GM04504 (cell line): ENCODE data around the gene ATAT1.
A peak's percentile ranks its signal among the peaks of the same experiment; 100 is the strongest.

ENCODE experiments used
- DNase-seq: peaks from one replicate; pipeline ENCODE4 v3.0.0-alpha.2; 2012; ENCODE audit warnings: low read depth

ATAT1 gene

DNA sequence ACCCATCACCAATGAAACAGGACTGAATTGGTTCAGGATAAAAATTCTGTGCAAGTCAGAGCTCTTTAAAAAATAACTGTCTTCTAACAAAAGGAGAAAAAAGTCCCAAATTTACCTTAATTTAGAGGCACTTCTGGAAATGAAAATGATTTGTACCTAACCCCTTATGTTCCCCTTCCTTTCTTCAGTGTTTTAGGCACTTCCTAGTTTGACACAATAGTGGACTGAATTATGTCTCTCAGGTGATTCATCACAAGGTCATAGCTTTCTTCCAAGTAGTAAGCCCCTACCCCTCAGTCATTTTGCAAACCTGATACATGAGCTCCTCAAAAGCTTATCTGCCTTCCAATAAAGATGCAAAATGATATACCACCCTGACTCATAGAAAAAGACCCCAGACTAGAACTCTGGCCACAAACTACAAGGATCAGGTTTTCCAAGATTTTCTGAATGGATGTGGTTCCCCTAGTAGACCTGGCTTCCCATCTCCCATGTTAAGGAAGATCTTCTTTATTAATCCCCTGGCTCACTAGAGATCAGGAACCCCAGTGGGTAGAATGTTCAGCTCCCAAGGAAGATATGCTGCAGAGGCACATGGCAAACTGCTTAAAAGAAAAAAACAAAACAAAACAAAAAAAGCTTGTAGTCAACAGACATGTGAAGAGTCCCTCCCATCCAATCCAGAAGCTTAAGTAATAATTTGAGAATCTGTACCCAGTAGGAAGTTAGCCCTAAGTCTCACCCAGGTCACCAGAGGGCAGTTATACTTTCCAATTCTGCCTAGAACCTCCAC lies 13.2 kb upstream of the ATAT1 start:
- no peak for DNase-seq

DNA sequence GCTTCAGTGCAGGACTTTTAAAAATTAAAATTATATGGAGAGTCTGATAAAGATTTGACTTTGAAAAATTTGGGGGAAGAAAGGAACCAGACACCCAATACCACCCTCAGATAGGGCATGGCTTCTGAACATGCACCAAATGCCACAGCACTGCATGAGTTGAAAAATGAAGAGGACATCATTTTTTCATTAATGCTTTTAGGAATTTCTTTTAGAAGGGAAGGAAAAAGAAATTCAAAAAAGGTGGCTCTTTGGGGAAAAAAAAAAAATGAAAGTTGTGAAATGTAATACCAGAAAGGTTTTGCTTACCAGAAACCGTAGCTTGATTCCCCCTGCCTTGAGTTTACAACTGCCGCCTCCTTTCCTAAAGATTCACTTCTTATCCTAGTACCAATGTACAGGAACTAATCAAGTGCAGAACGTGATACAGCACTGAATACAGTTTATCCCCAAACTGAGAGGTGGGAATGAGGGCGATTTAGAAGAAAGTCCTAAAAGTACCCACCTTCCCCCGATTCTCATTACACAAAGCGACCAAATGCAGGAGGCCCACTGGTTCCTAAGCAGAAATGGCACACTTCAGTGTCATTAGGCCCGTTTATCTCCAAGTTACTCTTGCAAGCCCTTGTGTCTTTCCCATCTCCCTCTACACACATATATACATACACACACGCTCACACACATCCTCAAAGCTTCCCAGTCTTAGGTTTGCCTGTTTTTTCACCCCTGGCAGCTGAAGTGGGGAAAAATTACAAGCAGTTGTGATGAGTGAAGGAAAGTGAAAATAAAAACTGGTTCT lies 12.4 kb upstream of the ATAT1 start:
- DNase-seq, result no peak

DNA sequence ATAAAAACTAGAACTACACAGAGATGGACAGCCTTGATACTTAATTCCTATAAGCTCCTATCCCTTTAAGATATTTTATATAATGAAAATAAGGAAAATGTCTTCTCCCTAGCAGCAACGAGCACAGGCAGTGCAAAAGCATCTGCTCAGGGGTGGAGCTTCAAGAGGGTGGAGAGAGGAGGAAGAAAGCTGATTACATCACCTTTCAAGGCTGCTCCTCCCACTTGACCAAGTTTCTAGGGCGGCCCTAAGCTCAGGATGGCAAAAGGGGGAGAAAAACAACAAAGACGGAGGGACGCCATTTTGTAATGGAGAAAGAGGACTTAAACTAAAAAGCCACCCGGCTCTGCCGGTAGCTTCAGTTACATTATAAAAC lies 11.8 kb upstream of the ATAT1 start:
- peak; percentile 96 for DNase-seq

DNA sequence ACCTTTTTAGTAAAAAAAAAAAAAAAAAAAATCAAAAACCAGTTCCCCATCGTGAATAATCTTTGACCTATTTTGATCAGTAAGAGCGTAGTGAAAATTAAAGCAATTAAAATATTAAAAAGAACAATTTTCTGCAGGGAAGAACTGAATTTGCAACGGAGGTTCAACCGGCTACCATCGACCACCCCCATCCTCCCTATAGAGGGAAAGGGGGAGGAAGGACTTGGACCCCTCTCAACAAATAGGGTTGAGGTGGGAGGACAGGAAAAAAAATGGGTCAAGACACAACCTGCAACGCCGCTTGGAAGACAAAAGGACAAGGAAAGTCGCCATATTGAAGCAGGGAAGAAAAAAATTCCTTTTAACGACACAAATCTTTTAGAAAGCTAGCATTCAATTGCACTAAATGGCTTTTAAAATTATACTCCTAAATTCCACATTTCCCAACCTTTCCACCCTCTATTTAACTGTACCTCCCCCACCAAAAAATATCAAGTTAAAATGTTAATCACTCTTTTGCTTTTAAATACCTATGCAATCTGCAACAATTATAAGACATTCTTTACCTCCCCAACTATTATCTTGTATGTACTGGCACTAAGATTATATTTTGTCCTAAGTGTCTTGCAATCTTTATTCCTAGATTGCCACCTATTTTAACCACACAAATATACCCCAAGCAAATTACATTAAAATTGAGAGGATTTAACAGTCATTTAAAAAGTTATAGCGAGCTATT lies 11.3 kb upstream of the ATAT1 start:
- peak; percentile 69 for DNase-seq

DNA sequence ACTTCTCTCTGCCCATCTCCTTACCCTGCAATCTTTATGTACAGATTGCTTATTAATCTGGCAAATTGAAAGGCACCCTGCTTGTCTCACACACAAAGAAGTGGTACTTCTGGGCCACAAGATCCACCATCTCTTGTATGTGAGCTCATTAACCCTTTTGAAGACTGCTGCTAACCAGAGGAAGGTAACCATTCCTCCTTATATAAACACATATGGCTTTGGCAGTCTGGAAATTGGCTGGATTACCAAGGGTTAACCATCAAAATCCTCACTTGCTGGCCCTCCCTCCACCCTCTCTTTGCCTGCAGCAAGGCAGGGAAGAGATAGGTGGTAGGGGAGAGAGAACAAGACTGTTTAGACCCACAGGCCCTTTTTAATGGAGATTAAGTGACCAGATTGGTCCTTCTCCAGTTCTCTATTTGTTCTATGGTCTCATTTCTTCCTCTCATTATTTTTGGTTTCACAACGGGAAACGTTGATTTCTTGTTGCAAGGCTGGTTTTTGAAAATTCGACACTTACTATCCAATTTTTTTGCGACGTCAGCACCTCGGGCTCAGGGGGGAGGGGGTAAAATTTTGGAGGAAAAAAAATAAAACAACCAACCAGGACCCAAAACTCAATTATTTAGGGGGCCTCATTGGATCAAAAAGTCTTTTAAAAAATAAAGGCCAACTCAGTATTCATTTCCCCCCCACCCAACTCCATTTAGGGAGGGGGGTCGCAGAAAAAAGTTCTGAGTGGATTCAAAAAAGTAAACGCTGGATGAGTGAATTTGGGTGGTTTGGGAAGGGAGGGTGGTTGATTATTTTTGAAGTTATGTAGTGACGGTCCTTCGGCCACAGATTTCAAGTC lies 10.5 kb upstream of the ATAT1 start:
- DNase-seq, result no peak

DNA sequence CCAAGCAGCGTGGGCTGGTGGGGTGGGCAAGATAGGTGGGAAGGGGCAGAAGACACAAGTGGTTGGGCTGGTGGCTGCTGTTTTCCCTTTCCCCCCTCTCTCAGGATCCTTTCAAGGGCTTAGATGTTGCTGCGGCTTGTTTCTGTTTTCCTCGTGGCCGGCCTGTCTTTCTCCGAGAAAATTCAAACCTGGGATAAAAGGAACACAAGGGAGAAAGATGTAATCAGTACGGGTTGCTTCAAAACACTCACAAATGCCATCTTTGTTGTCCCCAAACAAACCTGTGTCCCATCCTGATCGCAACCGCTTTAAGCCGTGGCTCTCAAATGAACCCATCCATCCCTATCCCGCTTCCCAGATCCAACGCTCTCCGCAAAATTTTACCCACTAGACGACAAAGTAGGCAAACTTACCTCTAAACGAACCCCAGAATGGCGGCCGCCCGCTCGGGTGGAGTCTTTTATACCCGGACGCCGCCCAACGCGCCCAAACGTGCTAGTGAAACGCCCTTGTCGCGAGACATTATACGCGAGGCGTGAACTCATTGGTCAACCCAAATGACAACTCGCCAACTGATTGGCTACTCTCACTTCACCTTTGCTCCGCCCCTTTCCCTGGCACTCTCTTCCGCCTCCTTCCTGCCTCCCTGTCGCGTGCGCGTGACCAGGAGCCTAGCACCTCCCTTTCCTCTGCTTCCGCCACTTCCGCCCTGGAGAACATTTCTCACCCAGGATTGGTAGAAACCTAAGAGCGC lies 9.7 kb upstream of the ATAT1 start, which contains the start of gene PPP1R10:
TSS of gene PPP1R10 (minus strand) at position 433 of the 754 bp plus-strand sequence. CDS start 7,299 bp downstream, outside the sequence.
- DNase-seq, result peak; percentile 100

DNA sequence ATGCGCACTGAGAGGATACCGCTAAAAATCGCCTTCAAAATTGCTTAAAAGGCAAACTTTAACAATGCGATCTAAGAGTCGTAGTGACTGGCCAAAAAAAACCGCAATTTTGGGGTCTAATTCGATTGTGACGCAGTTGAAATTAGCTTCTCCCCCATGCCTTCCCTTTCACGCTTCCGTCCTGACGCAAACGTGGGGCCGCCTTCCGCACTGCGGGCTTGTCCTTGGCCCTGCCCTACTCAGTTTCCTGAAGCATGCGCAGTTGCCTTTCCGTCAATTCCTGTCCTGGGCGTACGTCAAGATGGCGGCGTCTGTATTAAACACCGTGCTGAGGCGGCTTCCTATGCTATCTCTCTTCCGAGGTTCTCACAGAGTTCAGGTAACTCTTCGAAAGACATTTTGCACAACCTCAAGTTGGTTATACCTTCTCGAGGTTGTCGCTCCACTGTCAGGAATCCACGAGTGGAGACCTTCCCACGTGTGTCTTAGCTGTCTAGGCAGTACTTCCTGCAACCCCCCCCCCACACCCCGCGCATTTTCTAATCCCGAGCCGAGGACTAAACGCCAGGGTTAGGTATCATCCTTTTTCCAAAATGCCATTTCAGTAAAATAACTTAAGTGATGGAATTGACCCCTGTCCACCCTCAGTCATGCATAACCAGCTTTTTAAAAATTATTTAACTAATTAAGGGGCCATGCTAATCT lies 9.0 kb upstream of the ATAT1 start, which contains the start of gene MRPS18B:
TSS of gene MRPS18B (plus strand) at position 276 of the 705 bp plus-strand sequence. CDS start at position 302, 26 bp downstream.
- DNase-seq, result peak; percentile 98

DNA sequence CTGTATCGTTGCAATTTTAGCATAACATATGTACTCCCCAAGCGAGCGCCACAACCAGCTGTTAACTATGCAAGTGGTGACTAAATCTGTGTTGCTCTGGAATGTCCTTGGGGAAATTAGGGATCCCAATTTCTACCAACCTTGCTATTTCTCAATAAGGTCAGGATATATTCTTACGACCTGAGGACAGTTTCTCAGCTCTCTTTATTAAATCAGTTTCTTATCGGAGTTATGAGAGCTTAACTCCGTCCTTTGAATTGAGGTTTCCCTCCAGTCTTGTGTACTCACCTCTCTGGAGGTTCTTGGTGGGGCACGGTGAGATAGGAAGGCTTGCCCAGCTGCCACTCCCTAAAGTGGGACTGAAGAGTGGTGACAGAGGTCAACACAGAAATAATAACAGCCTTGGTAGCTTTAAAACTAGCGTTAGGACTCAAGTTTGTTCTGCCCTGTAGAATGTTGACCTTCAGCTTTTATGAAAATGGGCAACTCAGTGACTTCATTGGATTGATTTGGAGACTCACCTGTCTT lies 8.3 kb upstream of the ATAT1 start:
- DNase-seq, result no peak

DNA sequence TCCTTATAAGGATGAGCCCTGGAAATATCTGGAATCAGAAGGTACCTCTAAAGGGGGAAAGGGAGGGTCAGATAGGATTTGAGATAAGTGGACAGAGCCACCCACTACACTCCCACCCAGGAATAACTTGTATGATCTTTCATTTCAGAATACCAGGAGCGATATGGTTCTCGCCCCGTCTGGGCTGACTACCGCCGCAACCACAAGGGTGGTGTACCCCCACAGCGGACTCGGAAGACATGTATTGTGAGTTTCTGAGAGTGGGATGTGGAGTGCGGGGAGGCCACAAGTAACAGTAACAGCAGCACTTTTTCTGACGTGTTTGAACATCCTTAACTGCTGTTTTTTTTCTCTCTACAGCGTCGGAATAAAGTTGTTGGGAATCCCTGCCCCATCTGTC lies 7.1 kb upstream of the ATAT1 start:
- no peak for DNase-seq

DNA sequence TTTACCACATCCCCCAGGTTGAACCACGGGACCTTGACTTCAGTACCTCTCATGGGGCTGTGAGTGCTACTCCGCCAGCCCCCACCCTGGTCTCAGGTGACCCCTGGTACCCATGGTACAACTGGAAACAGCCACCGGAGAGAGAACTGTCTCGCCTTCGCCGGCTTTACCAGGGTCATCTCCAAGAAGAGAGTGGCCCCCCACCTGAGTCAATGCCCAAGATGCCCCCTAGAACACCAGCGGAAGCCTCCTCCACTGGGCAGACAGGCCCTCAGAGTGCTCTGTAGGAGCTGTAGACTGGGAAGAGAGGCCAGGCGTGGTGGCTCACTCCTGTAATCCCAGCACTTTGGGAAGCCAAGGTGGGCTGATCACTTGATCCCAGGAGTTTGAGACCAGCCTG lies 1.2 kb upstream of the ATAT1 start:
- DNase-seq, result no peak

DNA sequence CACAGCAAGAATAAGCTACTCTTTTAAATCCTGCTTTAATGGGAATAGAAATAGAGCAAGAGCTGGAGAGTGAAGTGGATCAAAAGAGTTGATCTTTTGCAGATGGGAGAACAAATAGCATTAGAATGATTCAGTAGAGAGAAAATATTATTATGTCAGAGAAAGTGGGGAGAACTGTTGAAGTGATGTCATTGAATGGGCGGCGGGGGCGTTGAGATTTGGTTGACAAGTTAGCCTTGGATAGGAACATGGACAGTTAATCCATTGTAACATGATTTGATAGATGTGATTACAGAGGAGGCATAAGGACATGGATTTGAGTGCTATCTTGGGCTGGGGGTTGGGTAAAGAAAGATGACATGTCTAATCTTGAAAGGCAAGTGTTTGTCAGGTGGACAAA lies 9.2 kb downstream of the ATAT1 start:
- DNase-seq, result no peak

DNA sequence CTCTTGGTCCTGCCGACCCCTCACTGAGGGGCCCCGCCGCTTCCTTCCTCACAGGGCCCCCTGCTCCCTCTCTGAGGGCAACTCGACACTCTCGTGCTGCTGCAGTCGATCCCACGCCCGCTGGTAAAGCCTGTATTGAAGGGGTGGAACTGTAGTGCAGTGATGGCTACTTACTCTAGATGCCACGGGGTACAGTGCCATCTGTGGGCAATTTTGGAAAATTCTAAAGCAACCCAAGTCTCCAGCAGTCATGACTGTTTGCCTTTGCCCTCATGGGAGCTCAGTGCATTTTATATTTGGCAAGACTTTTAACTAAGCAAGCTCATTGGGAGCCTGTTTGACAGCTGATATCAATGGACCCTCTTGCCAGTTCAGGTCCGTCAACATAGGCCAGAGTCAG lies 13.8 kb downstream of the ATAT1 start:
- DNase-seq, result no peak

DNA sequence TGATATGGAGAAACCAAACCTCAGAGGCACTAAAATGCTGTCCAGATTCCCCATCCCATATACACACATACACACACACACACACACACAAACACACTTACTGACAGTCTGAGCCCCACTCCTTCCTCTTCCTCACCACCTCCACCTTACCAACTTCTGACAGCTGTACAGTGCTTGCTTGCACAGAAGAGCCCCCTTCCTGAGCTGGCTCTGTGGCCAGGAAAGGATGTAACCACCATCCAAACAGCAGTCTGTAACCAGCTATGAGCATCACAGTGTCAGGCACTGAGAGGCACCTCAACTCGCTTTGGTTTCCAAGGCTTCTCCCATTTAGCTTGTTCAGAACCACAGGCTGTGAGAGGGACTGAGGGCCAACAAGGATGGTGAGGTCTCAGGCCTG lies 14.4 kb downstream of the ATAT1 start:
- no peak for DNase-seq

DNA sequence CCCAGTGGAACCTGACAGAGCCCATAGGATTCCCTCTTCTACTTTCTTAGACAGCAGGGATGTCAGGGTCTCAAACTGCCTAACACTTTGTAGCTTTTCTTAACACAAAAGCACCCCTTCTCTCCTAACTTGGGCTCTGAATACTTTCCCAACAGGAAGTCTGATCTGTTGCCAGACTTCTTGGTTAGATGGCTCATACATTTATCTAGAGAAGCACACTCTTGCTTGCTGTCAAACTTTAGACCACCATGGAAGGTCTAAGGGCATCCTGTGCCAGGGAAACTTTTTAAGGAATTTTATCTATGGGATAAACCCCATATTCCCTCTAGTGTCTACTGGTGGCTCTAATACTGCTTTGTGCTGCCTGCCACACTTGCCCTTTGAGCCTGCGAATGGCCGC lies 17.0 kb downstream of the ATAT1 start:
- DNase-seq, result no peak

DNA sequence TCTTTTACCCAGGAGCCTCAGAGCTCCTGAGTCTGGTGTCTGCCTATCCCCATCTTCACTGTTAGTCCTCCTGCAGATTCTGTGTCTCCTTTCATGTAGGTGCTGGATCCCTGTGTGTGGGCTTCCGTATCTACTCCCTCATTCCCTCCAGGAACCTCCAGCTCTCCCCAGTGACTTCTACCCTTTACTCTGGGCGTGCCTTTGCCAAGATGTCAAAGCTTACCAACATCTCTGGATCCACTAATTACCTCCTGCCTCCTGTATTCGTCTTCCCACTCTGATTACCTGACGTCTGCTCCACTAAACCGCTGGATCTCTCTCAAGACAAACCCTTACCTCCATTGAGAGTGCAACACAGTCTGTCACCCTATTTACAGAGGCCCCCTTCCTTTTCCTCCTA lies 18.1 kb downstream of the ATAT1 start:
- no peak for DNase-seq

DNA sequence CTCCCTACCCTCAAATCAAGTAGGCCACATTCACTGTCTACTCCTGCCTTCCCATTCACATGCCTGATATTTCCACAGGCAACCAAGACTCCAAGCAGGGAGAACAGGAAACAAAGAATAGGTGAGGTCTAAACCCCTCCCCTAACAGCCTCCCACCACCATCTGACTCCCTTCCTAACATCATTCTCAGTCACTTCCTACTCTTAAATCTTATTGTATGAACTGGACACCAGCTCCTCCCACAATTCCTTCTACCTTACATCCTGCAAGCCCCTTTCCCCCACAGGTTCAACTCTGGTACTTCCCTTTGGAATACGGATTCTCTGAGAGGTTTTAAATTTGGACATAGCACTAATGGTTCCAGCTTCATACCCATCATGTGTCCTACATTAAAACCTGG lies 19.3 kb downstream of the ATAT1 start:
- DNase-seq, result no peak

DNA sequence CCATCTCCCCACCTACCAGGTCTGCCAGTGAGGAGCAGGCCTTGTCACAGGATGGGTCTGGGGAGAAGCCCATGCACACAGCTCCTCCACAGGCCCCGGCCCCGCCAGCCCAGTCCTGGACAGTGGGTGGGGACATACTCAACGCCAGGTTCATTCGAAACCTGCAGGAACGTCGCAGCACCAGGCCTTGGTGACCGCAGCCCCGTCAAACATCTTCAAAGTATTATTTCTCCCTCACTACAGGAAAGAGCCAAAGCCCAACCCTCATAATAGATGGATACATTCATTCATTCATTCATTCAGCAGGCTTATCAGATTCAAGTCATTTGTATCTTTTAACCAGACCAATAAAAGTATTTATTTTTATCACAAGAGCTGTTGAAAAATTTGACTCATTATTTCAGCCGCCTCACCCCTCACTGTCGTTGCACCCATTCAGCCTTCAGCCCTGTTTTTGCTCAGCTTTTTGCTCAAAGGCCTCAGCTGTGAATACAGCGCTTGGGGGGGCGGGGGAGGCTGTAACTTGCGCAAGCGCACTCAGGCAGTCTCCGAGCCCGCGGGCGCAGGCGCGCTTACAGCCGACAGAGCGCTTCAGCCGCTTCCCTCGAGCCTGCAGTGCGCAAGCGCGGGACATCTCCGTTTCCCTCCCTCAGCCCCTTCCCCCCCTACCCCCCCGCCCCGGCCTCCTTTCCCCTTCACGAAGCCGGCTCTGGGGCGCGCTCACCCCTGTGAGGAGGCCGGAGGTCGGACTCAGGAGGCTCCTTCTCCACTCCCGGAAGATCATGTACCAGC lies 20.0 kb downstream of the ATAT1 start, which contains the start of gene C6orf136:
TSS of gene C6orf136 (plus strand) at position 684 of the 792 bp plus-strand sequence. CDS start at position 783, 99 bp downstream.
- DNase-seq, result peak; percentile 76

DNA sequence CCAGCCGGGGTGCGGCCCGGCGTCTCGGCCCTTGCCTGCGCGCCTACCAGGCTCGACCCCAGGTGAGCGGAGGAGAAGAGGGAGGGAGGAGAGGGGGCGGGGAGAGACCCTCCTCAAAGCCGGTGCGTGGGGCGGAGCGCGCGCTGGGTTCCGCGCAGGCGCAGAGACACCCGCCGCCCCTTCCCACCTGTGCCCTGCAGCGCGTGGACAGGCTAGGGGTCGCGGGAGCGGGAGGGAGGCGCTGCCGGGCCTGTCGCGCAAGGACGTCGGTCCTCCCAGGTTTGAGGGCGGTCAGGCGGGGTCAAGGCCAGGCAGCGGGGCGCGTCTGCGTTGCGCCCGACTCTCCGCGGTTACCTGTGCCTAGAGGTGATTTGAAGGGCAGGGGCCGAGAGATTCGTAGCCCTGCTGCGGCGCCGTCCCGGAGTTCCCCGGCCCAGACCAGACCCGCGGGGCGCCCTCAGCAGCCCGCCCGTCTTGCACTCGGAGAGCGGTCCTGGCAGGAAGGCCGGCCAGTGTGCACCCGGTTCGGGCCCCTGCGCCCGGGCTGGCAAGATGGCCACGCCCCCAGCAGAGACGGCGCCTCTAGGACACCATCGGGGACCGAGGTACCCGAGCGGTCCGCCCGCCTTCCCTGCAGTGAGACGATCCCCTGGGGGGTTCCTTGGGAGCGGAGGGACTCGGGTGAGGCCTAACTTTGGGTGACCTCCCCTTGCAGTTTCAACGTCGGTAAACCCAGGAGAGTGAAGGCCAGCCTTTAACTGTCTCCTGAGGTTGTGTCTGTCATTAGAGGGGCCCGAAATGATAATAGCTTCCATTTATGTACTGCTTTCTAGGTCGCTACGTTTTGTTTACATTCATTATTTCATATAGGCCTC lies 20.8 kb downstream of the ATAT1 start:
- DNase-seq, result no peak
